ENCODE data around the gene HDGFL2. TPM values are rescaled to one million over a fixed set of nuclear protein-coding genes. Genes with fewer than 3 reads are reported as not detected.

HDGFL2 gene
- total and polyA plus RNA-seq, 4 donors = 3.4 to 15.7 (median 14.1) TPM

DNA sequence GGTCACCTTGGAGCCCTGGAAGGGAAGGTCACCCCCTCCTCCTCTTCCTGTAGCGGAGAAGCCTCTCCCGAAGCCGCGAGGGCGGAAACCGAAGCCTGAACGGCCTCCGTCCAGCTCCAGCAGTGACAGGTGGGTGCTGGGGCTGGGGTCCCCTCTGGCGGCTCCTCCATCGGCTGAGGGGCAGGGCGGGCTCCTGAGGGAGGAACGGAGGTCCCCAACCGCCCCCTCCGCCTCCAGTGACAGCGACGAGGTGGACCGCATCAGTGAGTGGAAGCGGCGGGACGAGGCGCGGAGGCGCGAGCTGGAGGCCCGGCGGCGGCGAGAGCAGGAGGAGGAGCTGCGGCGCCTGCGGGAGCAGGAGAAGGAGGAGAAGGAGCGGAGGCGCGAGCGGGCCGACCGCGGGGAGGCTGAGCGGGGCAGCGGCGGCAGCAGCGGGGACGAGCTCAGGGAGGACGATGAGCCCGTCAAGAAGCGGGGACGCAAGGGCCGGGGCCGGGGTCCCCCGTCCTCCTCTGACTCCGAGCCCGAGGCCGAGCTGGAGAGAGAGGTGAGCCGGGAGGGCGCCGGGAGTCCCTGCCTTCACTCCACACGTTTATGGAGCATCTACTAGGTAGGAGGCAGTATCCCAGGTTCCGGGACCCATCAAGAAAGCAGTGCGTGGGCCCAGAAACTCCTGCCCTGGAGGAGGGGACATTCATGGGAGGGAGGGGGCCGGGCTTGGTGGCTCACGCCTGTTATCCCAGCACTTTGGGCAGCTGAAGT, 22.0 kb downstream of the HDGFL2 start:
- Histone ChIP-seq H3K27ac (ENCODE audit: low read depth in 1 of 2, low read length in 2 of 2) (no peak overlapping the region), H3K9me3 (ENCODE audit: control insufficient read depth in 4 of 4, low read length in 3 of 4) (no peaks in the 10 kb centered on the region), H3K36me3 (ENCODE audit: control insufficient read depth in 4 of 4, insufficient read depth in 3 of 4, low read depth in 1 of 4, low read length in 3 of 4) (peaks cover 3 to 47% (median 15%) of the 10 kb centered on the region in 4 donors), H3K9ac (ENCODE audit: low read depth in 1 of 2, low read length in 2 of 2) (no peak overlapping the region), H3K4me3 (ENCODE audit: low read depth in 1 of 3, low read length in 3 of 3) (no peak overlapping the region), H3K4me1 (ENCODE audit: control insufficient read depth in 4 of 4, insufficient read depth in 4 of 4, low read length in 3 of 4) (no peaks in the 10 kb centered on the region), H3K27me3 (ENCODE audit: control insufficient read depth in 4 of 4, insufficient read depth in 4 of 4, low read length in 3 of 4) (no peaks in the 10 kb centered on the region)
- no peak for TF ChIP-seq FOXA2 (IDR thresholded peaks at IDR 0.05)
- WGBS = 97% methylated on average over 61 of the region's 61 CpGs
- DNase-seq (ENCODE audit: low spot score) = no peak

DNA sequence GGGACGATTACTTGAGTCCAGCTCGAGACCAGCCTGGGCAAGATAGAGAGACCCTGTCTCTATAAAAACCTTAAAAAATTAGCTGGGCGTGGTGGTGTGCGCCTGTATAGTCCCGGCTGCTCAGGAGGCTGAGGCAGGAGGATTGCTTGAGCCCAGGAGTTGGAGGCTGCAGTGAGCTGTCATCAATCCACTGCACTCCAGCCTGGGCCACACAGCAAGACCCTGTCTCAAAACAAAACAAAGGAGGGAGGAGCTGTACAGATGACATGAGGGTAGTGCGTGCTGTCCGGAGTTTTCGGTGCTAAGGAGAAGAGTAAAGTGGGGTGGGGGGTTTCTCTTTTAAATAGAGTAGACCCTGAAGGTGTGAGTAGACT, 22.6 kb downstream of the HDGFL2 start:
- TF ChIP-seq YY1 (IDR thresholded peaks at IDR 0.05) (no peak), HNF4G (IDR thresholded peaks at IDR 0.05) (no peak), RXRA (IDR thresholded peaks at IDR 0.05) (no peak), FOXA2 (IDR thresholded peaks at IDR 0.05) (no peak), NR2F2 (IDR thresholded peaks at IDR 0.05) (no peak), GABPA (IDR thresholded peaks at IDR 0.05 in 1 of 2, conservative IDR thresholded peaks at IDR 0.05 in 1 of 2) (no peak), HNF4A (conservative IDR thresholded peaks at IDR 0.05) (no peak), EGR1 (IDR thresholded peaks at IDR 0.05; ENCODE audit: low read depth in 2 of 2) (no peak), FOXA1 (IDR thresholded peaks at IDR 0.05) (no peak), RAD21 (IDR thresholded peaks at IDR 0.05) (no peak), JUND (IDR thresholded peaks at IDR 0.05) (no peak), SP1 (IDR thresholded peaks at IDR 0.05) (no peak), TAF1 (conservative IDR thresholded peaks at IDR 0.05) (no peak)
- TF ChIP-seq, protein P1, sequence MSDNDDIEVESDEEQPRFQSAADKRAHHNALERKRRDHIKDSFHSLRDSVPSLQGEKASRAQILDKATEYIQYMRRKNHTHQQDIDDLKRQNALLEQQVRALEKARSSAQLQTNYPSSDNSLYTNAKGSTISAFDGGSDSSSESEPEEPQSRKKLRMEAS (IDR thresholded peaks at IDR 0.05) = no peak
- TF ChIP-seq, protein P2, sequence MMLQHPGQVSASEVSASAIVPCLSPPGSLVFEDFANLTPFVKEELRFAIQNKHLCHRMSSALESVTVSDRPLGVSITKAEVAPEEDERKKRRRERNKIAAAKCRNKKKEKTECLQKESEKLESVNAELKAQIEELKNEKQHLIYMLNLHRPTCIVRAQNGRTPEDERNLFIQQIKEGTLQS (IDR thresholded peaks at IDR 0.05) = no peak
- TF ChIP-seq, protein P3, sequence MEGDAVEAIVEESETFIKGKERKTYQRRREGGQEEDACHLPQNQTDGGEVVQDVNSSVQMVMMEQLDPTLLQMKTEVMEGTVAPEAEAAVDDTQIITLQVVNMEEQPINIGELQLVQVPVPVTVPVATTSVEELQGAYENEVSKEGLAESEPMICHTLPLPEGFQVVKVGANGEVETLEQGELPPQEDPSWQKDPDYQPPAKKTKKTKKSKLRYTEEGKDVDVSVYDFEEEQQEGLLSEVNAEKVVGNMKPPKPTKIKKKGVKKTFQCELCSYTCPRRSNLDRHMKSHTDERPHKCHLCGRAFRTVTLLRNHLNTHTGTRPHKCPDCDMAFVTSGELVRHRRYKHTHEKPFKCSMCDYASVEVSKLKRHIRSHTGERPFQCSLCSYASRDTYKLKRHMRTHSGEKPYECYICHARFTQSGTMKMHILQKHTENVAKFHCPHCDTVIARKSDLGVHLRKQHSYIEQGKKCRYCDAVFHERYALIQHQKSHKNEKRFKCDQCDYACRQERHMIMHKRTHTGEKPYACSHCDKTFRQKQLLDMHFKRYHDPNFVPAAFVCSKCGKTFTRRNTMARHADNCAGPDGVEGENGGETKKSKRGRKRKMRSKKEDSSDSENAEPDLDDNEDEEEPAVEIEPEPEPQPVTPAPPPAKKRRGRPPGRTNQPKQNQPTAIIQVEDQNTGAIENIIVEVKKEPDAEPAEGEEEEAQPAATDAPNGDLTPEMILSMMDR (IDR thresholded peaks at IDR 0.05; ENCODE audit: low read depth, low read length, missing input control) = no peak
- TF ChIP-seq, protein P4, sequence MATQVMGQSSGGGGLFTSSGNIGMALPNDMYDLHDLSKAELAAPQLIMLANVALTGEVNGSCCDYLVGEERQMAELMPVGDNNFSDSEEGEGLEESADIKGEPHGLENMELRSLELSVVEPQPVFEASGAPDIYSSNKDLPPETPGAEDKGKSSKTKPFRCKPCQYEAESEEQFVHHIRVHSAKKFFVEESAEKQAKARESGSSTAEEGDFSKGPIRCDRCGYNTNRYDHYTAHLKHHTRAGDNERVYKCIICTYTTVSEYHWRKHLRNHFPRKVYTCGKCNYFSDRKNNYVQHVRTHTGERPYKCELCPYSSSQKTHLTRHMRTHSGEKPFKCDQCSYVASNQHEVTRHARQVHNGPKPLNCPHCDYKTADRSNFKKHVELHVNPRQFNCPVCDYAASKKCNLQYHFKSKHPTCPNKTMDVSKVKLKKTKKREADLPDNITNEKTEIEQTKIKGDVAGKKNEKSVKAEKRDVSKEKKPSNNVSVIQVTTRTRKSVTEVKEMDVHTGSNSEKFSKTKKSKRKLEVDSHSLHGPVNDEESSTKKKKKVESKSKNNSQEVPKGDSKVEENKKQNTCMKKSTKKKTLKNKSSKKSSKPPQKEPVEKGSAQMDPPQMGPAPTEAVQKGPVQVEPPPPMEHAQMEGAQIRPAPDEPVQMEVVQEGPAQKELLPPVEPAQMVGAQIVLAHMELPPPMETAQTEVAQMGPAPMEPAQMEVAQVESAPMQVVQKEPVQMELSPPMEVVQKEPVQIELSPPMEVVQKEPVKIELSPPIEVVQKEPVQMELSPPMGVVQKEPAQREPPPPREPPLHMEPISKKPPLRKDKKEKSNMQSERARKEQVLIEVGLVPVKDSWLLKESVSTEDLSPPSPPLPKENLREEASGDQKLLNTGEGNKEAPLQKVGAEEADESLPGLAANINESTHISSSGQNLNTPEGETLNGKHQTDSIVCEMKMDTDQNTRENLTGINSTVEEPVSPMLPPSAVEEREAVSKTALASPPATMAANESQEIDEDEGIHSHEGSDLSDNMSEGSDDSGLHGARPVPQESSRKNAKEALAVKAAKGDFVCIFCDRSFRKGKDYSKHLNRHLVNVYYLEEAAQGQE (IDR thresholded peaks at IDR 0.05) = no peak
- TF ChIP-seq, protein P5, sequence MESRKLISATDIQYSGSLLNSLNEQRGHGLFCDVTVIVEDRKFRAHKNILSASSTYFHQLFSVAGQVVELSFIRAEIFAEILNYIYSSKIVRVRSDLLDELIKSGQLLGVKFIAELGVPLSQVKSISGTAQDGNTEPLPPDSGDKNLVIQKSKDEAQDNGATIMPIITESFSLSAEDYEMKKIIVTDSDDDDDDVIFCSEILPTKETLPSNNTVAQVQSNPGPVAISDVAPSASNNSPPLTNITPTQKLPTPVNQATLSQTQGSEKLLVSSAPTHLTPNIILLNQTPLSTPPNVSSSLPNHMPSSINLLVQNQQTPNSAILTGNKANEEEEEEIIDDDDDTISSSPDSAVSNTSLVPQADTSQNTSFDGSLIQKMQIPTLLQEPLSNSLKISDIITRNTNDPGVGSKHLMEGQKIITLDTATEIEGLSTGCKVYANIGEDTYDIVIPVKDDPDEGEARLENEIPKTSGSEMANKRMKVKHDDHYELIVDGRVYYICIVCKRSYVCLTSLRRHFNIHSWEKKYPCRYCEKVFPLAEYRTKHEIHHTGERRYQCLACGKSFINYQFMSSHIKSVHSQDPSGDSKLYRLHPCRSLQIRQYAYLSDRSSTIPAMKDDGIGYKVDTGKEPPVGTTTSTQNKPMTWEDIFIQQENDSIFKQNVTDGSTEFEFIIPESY (IDR thresholded peaks at IDR 0.05) = no peak
- 98% methylated on average over 8 of the region's 8 CpGs for WGBS
- no peak for DNase-seq (ENCODE audit: low spot score)
- Histone ChIP-seq H3K27ac (ENCODE audit: low read depth in 1 of 2, low read length in 2 of 2) (no peak overlapping the region), H3K27me3 (ENCODE audit: control insufficient read depth in 4 of 4, insufficient read depth in 4 of 4, low read length in 3 of 4) (no peaks in the 10 kb centered on the region), H3K36me3 (ENCODE audit: control insufficient read depth in 4 of 4, insufficient read depth in 3 of 4, low read depth in 1 of 4, low read length in 3 of 4) (peaks cover 3 to 48% (median 15%) of the 10 kb centered on the region in 4 donors), H3K9me3 (ENCODE audit: control insufficient read depth in 4 of 4, low read length in 3 of 4) (no peaks in the 10 kb centered on the region), H3K4me1 (ENCODE audit: control insufficient read depth in 4 of 4, insufficient read depth in 4 of 4, low read length in 3 of 4) (no peaks in the 10 kb centered on the region), H3K4me3 (ENCODE audit: low read depth in 1 of 3, low read length in 3 of 3) (no peak overlapping the region), H3K9ac (ENCODE audit: low read depth in 1 of 2, low read length in 2 of 2) (no peak overlapping the region)

Measured in liver (tissue), 9 donors.